ENCODE measurements around the gene CRB1.

DNA sequence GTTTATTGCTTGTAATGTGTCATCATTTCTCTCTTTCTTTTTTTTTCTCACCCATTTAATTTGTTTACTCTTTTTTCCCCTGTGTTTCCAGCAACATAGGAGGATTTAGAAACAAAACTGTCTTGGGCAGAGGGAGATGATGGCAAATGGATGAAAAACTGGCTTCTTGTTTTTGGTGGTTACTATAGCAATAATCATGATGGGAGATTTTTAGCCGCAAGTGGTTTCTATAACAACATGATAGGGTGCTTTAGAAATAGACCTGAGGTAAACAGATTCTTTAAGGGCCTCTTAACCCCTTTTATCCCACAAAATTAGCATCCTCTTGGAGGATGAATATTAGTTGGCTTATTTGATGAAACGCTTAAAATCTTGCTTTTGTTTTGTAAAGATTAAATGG lies 51.6 kb downstream of the CRB1 start:
- TF ChIP-seq, protein P1, sequence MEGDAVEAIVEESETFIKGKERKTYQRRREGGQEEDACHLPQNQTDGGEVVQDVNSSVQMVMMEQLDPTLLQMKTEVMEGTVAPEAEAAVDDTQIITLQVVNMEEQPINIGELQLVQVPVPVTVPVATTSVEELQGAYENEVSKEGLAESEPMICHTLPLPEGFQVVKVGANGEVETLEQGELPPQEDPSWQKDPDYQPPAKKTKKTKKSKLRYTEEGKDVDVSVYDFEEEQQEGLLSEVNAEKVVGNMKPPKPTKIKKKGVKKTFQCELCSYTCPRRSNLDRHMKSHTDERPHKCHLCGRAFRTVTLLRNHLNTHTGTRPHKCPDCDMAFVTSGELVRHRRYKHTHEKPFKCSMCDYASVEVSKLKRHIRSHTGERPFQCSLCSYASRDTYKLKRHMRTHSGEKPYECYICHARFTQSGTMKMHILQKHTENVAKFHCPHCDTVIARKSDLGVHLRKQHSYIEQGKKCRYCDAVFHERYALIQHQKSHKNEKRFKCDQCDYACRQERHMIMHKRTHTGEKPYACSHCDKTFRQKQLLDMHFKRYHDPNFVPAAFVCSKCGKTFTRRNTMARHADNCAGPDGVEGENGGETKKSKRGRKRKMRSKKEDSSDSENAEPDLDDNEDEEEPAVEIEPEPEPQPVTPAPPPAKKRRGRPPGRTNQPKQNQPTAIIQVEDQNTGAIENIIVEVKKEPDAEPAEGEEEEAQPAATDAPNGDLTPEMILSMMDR (IDR thresholded peaks at IDR 0.05; ENCODE audit: insufficient read depth, low read length, poor library complexity, severe bottlenecking): no peak
- TF ChIP-seq EZH2phosphoT487 (conservative IDR thresholded peaks at IDR 0.05; ENCODE audit: low read length): no peak

Data from SU-DHL-6 (cell line).